ENCODE data around the gene PBX1.

Gene PBX1

GRCh38 chr1:164787834-164788231, 228.8 kb downstream of the PBX1 start:
- Histone ChIP-seq H3K4me3 (ENCODE audit: low read length) (no peak overlapping the region), H3K27ac (ENCODE audit: low read length) (no peak overlapping the region), H3K4me1 (ENCODE audit: low read length) (peaks cover 11% of the 10 kb centered on the region), H3K9me2 (replicated peaks; ENCODE audit: insufficient read depth, low read length) (no peaks in the 10 kb centered on the region), H3K36me3 (replicated peaks; ENCODE audit: insufficient read depth, low read length) (no peaks in the 10 kb centered on the region), H3K79me2 (ENCODE audit: low read length) (no peaks in the 10 kb centered on the region), H3K27me3 (replicated peaks; ENCODE audit: insufficient read depth, low read length) (no peaks in the 10 kb centered on the region), H3K9ac (ENCODE audit: low read length) (no peak overlapping the region), H3F3A (ENCODE audit: insufficient read depth, low read length) (no peaks in the 10 kb centered on the region), H4K20me1 (ENCODE audit: insufficient read depth, low read length) (no peaks in the 10 kb centered on the region), H3K9me3 (replicated peaks; ENCODE audit: insufficient read depth, low read length) (no peaks in the 10 kb centered on the region), H2AFZ (ENCODE audit: low read length) (peak overlapping the region; percentile 31; the same call in 1 of the 2 replicates), H3K4me2 (ENCODE audit: low read depth, low read length) (peak overlapping the region; percentile 36)
- DNase-seq: no peak
- TF ChIP-seq EZH2 (optimal IDR thresholded peaks at IDR 0.05; ENCODE audit: low read depth, low read length) (no peak), EZH2phosphoT487 (IDR thresholded peaks at IDR 0.05; ENCODE audit: low read length) (no peak)
- TF ChIP-seq, protein P1, sequence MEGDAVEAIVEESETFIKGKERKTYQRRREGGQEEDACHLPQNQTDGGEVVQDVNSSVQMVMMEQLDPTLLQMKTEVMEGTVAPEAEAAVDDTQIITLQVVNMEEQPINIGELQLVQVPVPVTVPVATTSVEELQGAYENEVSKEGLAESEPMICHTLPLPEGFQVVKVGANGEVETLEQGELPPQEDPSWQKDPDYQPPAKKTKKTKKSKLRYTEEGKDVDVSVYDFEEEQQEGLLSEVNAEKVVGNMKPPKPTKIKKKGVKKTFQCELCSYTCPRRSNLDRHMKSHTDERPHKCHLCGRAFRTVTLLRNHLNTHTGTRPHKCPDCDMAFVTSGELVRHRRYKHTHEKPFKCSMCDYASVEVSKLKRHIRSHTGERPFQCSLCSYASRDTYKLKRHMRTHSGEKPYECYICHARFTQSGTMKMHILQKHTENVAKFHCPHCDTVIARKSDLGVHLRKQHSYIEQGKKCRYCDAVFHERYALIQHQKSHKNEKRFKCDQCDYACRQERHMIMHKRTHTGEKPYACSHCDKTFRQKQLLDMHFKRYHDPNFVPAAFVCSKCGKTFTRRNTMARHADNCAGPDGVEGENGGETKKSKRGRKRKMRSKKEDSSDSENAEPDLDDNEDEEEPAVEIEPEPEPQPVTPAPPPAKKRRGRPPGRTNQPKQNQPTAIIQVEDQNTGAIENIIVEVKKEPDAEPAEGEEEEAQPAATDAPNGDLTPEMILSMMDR (IDR thresholded peaks at IDR 0.05; ENCODE audit: low read length): no peak

- Histone ChIP-seq H3K9me2 (replicated peaks; ENCODE audit: insufficient read depth, low read length) (no peaks in the 10 kb centered on the region), H3K27ac (ENCODE audit: low read length) (no peak overlapping the region), H3K4me3 (ENCODE audit: low read length) (no peak overlapping the region), H3K9me3 (replicated peaks; ENCODE audit: insufficient read depth, low read length) (no peaks in the 10 kb centered on the region), H3K9ac (ENCODE audit: low read length) (no peak overlapping the region), H3K4me2 (ENCODE audit: low read depth, low read length) (no peak overlapping the region), H3K79me2 (ENCODE audit: low read length) (no peaks in the 10 kb centered on the region), H2AFZ (ENCODE audit: low read length) (no peak overlapping the region), H3K36me3 (replicated peaks; ENCODE audit: insufficient read depth, low read length) (no peaks in the 10 kb centered on the region), H4K20me1 (ENCODE audit: insufficient read depth, low read length) (no peaks in the 10 kb centered on the region), H3K27me3 (replicated peaks; ENCODE audit: insufficient read depth, low read length) (no peaks in the 10 kb centered on the region), H3F3A (ENCODE audit: insufficient read depth, low read length) (no peaks in the 10 kb centered on the region), H3K4me1 (ENCODE audit: low read length) (peaks cover 11% of the 10 kb centered on the region)
- TF ChIP-seq, protein P1 (IDR thresholded peaks at IDR 0.05; ENCODE audit: low read length): no peak
- TF ChIP-seq EZH2phosphoT487 (IDR thresholded peaks at IDR 0.05; ENCODE audit: low read length): no peak
- no peak for TF ChIP-seq EZH2 (optimal IDR thresholded peaks at IDR 0.05; ENCODE audit: low read depth, low read length)
- DNase-seq: no peak
These were observed 231.1 kb downstream of the PBX1 start for GRCh38 chr1:164790081-164790480.

DNA sequence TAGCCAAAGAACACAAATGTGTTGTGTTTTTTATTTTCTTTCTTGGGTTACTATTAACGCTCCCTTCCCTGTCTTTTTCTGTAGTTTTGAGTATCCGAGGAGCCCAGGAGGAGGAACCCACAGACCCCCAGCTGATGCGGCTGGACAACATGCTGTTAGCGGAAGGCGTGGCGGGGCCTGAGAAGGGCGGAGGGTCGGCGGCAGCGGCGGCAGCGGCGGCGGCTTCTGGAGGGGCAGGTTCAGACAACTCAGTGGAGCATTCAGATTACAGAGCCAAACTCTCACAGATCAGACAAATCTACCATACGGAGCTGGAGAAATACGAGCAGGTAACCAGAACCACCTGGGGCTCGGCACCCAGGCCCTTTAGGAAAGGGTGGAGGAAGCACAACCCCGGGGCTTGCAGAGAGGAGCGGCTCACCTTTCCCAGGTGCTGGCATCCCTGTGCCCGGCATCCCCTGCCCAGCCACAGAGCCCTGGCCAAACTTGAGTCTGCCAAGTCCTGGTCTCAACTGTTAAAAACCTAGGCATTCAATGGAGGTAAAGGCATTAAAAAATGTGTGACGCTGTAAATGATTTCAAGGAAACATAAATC, 233.5 kb downstream of the PBX1 start:
- no peak overlapping the region for H3K27ac ChIP-seq (ENCODE audit: low read length)

More for the DNA sequence above, 233.5 kb downstream of the PBX1 start:
- DNase-seq: no peak
- no peaks in the 10 kb centered on the region for H3K36me3 ChIP-seq (replicated peaks; ENCODE audit: insufficient read depth, low read length)
- H3K4me3 ChIP-seq (ENCODE audit: low read length): no peak overlapping the region
- TF ChIP-seq, protein P1 (IDR thresholded peaks at IDR 0.05; ENCODE audit: low read length): no peak
- no peak for TF ChIP-seq EZH2phosphoT487 (IDR thresholded peaks at IDR 0.05; ENCODE audit: low read length)
- TF ChIP-seq EZH2 (optimal IDR thresholded peaks at IDR 0.05; ENCODE audit: low read depth, low read length): no peak
- H3K9me3 ChIP-seq (replicated peaks; ENCODE audit: insufficient read depth, low read length): no peaks in the 10 kb centered on the region
- no peak overlapping the region for H3K9ac ChIP-seq (ENCODE audit: low read length)
- no peaks in the 10 kb centered on the region for H3K27me3 ChIP-seq (replicated peaks; ENCODE audit: insufficient read depth, low read length)
- H4K20me1 ChIP-seq (ENCODE audit: insufficient read depth, low read length): no peaks in the 10 kb centered on the region
- no peak overlapping the region for H3K4me2 ChIP-seq (ENCODE audit: low read depth, low read length)
- peaks cover 2% of the 10 kb centered on the region; the same call in 1 of the 2 replicates for H3K4me1 ChIP-seq (ENCODE audit: low read length)
- no peaks in the 10 kb centered on the region for H3K9me2 ChIP-seq (replicated peaks; ENCODE audit: insufficient read depth, low read length)
- H2AFZ ChIP-seq (ENCODE audit: low read length): no peak overlapping the region
- H3F3A ChIP-seq (ENCODE audit: insufficient read depth, low read length): no peaks in the 10 kb centered on the region
- no peaks in the 10 kb centered on the region for H3K79me2 ChIP-seq (ENCODE audit: low read length)
